ENCODE results near the gene RRP1B.
"Not testable (repeated sequence)": the region's sequence is repeated elsewhere in the genome, so short reads cannot be mapped to it uniquely, and the experiment has no call there.

Gene RRP1B

GRCh38 chr21:43699933-43700599 lies 40.7 kb downstream of the RRP1B start:
- no peak for DNase-seq (ENCODE audit: low spot score)

DNA sequence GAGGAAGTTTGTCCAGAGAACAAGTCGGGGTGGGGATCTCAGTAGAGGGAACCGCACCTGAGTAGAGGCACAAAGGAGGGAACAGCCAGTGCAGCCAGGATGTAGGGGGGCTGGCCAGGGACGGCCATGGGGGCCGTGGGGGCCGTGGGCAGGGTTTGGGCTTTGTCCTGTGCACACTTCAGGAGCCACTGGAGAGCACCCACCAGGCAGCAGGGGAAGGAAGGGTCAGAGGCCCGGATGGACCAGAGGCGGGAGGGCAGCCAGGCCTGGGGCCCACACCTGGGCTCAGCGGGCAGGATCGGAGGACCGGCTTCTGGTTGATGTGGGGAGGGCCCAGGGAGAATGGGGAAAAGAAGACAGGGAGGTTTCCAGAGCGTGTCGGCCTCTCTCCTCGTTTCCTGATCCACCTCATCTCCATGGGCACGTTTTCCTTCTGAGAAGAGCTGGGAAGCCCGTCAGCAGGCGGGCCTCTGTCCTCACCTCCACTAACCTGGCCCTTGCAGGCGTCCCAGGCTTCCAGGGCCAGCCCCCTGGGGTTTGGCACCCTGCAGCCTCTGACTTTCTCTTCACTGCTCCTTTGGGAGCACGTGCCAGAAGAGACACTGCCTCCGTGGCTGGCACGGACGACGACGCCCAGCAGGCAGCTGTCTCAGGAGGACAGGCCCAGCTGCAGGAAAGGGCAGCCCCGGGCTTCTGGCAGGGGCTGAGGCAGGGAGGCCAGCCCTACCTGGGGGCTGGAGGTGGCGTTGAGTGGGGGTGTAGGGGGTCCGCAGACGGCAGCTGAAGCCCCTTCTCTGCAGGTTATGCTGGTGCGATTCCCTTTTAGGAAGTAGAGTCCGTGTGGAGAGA lies 42.8 kb downstream of the RRP1B start:
- no peak for DNase-seq (ENCODE audit: low spot score)

GRCh38 chr21:43702785-43703034 lies 43.4 kb downstream of the RRP1B start:
- no peak for DNase-seq (ENCODE audit: low spot score)

DNA sequence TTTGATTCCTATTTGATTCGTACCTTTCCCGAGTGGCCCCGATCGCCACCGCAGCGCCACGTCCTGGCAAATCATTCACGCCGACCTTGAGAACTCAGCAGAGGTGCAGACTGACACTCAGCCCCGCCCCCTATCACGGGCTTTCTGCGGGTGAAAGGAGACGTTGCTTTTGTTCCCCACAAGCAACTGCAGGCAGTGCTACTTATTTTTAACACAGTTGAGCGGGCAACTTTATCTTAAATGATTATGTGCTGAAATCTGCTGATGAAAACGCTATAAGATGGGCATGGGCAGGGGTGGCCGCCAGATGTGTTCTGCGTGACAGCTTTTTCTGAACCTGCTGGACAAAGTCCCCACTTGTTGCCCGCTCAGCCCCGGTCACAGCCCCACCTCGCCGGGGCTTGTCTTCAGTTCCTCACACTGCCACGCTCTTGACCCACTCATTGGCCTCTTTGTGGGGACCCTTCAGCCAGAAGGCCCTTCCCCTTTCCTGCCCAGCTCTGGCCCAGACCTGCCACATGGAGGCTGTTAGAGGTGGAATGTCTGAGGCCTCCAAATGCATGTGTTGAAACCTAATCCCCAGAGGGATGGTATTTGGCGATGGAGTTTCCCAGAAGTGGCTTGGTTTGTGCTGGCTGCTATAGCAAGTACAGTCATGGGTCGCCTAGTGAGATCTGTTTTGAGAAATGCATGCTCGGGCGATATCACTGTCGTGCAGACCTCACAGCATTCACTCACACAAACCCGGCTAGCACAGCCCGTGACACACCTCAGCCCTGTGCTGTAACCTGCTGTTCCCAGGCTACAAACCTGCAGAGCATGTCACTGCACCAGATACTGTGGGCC lies 43.9 kb downstream of the RRP1B start:
- DNase-seq (ENCODE audit: low spot score) = no peak

DNA sequence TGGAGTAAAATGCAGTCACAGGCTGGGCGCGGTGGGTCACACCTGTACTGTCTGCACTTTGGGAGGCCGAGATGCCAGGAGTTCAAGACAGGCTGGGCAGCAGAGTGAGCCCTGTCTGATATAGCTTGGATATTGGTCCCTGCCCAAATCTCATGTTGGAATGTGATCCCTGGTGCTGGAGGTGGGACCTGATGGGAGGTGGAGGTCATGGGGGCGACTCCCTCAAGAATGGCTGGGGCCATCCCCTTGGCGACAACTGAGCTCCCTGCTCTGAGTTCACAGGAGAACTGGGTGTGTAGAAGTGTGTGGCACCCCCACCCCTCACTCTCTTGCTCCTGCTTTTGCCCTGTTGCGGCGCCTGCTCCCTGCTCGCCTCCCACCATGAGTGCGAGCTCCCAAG lies 48.1 kb downstream of the RRP1B start:
- DNase-seq (ENCODE audit: low spot score) = no peak

DNA sequence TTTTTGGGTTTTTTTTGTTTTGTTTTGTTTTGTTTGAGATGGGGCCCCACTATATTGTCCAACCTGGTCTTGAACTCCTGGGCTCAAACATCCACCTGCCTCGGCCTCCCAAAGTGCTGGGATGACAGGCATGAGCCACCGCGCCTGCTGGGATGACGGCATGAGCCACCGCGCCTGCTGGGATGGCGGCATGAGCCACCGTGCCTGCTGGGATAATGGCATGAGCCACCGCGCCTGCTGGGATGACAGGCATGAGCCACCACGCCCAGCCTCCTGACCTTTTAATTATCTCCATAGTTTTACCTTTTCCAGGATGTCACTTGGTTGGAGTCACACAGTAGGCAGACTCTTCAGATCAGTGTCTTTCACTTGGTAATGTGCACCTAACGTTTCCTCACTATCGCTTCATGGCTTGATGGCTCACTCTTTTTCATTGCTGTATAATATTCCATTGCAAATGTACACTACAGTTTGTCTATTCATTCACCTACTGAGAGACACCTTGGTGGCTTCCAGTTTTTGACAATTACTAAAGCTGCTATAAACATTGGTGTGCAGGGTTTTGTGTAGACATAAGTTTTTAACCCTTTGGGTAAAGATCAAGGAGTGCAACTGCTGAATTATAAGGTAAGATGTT lies 49.5 kb downstream of the RRP1B start:
- DNase-seq (ENCODE audit: low spot score) = no peak

DNA sequence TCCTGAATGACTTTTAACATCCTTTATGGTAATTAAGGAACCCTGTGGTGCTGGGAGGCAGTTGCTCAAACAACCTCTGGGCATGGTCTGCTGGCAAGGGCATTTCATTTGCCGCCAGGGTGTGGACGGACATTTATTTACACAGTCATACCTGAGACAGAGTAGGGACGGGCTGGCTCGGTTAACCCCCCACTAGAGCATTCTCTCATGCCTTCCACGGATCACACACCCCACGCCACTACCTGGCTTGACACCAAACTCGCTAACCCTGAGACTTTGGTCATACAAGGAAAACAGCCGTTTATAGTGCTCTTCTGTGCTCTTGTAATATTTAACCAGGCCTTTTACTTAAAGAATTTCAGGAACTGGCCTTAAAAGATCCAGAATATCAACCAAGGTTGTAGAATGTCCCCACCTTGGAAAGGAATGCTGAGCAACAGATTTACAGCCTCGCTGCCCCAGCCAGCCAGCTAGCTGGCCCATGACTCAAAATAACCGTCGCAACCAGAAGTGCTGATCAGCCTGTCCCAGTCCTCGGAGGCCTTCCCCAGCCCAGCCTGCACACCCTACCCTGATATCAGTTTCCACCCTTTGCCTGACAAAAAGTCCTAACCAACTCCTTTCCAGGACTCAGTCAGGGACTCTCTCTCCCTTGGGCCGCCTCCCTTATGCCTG lies 53.0 kb downstream of the RRP1B start:
- no peak for DNase-seq (ENCODE audit: low spot score)

DNA sequence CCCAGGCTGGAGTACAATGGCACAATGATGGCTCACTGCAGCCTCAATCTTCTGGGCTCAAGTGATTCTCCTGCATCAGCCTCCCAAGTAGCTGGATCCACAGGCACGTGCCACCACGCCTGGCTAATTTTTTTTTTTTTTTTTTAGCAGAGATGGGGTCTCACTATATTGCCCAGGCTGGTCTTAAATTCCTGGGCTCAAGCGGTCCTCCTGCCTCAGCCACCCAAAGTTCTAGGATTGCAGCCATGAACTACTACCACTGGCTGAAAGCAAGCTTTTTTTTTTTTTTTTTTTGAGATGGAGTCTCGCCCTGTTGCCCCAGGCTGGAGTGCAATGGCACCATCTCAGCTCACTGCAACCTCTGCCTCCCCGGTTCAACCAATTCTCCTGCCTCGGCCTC lies 53.8 kb downstream of the RRP1B start:
- DNase-seq (ENCODE audit: low spot score) = not testable (repeated sequence)

DNA sequence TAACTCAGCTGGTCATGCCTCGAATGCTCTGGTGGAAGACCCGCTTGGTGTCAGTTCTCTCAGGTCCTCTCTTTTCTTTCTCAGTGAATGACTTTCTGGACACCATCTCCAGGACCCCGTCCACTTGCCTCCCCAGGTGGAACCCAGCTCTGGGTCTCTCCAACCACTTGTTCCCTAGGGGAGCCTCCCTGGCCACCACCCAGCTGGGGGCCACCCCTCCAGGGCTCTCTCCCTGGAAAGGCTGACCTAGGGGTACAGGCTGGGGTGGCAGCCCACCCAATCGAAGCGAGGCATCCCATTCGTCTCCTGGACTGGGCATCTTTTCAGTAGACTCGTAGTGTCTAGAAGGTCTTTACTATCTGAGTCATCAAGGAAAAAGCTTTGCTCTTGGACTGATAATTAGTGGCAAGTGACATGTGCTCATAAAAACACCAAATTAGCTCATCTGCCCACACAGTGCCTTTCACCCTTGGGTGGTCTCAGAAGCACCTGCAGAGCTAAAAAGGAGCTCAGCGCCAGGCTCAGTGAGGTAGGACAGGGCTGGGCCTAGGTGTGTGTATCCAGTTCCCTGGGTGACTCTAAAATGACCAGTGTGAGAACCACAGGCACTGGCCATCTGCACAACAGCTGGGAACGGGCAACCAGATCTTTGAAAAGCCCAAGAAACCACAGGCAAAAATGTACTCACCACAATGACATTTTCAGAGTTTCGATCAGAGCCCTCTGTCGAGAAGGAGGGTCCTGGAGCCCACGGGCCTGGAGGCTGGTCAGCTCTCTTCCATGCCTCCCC lies 57.2 kb downstream of the RRP1B start:
- no peak for DNase-seq (ENCODE audit: low spot score)

- DNase-seq (ENCODE audit: low spot score) = no peak
Observed at GRCh38 chr21:43717166-43717853, 58.0 kb downstream of the RRP1B start.

DNA sequence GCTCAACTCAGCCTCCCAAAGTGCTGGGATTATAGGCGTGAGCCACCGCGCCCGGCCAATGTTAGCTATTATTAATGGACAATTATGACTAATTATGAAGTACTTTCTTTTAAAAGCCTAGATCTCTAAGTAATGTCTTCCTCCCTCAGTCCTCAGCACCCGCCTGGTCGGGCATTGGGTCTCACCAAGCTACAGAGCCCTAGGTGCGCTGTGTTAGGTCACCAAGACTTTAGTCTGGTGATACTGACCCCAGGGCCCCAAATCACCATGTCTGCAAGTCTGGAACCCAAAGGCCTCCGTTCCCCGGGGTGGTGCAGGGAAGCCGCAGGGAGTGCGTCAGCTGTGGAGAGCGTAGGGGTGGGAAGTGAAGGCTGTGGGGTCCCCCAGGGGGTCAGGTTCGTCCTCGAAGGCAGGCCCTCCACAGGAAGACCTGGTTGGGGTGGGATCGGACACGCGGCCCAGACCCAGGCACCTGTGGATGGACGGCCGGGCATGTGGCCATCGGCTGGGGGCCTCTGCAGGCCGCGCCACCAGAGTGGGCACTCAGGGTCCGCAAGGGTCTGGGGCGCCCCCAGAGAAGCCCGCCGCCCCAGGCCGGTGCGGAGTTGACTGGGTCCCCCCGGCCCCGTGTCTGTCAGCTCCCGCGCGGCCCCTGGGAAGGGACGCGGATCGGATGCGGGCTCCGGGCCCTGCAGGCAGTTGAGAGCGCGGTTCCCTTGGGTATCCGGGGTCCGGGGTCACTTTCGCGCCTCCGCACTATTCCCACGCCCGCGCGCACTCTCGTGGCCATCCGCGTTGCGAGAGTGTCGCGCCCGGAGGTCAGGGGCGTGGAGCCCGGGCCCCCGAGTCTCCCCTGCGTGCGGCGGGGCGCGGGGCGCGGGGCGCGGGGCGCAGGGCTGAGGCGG lies 58.9 kb downstream of the RRP1B start:
- no peak for DNase-seq (ENCODE audit: low spot score)

DNA sequence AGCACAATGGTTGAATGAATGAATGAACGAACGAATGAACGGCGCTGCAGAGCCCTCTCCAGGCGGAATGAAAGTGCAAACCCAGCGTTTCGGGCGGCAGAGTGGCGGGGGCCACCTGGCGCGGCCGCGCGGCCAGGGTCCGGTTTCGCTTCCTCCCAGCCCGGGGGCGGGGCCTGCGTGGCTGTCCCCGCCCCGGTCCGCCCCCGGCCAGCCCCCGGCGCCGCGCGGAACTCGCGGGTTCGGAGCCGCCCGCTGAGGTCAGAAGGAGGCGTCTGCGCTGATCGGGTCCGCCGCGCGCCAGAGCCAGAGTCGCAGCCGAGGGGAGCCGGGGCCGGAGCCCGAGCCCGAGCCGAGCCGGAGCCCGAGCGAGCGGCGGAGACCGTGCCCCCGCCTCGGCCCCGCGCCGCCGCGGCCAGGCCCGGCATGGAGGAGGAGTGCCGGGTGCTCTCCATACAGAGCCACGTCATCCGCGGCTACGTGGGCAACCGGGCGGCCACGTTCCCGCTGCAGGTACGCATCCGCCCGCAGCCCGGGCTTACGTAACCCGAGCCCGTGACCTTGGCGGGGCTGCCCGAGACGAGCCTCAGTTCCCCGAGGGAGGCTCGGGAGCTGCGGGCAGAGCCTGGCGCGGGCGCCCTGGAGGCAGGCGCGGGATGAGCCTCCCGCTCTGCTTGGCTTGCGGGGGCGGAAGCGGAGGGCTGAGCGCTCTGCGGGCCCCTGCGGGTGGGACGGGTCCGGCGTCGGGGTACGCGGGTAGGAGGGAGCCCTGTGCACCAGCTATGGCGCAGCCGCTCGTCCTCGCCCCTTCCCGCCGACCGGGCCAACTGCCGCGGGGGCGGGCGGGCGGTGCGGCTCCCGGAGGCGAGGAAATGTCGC lies 59.8 kb downstream of the RRP1B start, which contains the start of gene PDXK:
Gene PDXK (plus strand): TSS at position 258 of the 876 bp plus-strand sequence. CDS start 166 bp downstream, at position 424.
- peak; percentile 71 for DNase-seq (ENCODE audit: low spot score)

GRCh38 chr21:43719748-43720538 lies 60.6 kb downstream of the RRP1B start:
- DNase-seq (ENCODE audit: low spot score) = no peak

GRCh38 chr21:43720539-43721166 lies 61.3 kb downstream of the RRP1B start:
- DNase-seq (ENCODE audit: low spot score) = no peak

DNA sequence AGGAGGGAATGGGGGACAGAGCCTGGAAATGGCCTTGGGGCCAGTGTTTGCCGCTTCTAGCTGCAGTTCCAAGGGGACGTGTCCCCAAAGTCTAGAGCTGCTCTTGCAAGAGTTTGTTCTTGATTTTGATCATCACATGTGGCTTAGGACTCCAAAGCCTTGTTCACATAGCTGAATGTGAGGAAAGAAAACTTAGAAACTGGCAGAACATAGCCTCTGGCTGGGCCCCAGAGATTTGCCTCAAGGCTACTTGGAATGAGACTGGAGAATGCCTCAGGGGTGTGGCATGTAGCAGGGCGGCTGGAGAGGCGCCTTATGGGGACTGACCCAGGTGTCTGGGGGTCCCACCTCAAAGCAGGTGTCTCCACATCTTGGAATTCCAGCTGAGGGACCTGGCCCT lies 61.8 kb downstream of the RRP1B start:
- no peak for DNase-seq (ENCODE audit: low spot score)

DNA sequence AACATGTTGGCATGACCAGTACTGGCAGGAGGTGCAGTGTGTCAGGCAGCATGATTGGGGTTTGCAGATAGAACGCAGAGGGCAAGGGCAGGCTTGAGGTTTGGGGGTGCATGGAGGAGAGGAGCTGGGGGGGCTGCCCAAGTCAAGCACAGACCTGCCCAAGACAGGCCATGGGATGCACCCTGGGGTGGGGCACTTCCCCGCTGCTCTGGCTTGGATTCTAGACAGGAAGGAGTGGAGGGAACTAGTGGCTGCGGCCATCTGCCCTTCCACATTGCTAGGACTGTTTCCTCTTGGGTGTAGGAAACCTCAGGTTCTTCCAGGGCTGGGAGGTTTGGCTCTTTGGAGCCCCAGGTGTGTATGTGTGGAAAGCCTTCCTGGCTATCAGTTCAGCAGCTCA lies 62.6 kb downstream of the RRP1B start:
- no peak for DNase-seq (ENCODE audit: low spot score)

GRCh38 chr21:43723648-43724047 lies 64.3 kb downstream of the RRP1B start:
- no peak for DNase-seq (ENCODE audit: low spot score)
